ENCODE measurements around the gene RPL6.
A peak's percentile ranks its signal among the peaks of the same experiment; 100 is the strongest.
"Not testable (repeated sequence)": the region's sequence is repeated elsewhere in the genome, so short reads cannot be mapped to it uniquely, and the experiment has no call there.

Gene RPL6

GRCh38 chr12:112419297-112420133 is 10.1 kb upstream of the RPL6 start:
- peak overlapping the region; percentile 93 for H3K4me3 ChIP-seq (ENCODE audit: low read length)
- no peak for DNase-seq (ENCODE audit: low read depth)

GRCh38 chr12:112418608-112419296 is 9.3 kb upstream of the RPL6 start, which contains the start of gene PTPN11:
PTPN11 (plus strand) TSS chr12:112418947; CDS start chr12:112419112, 165 bp downstream.
- no peak for DNase-seq (ENCODE audit: low read depth)
- peak; percentile 47 for TF ChIP-seq CTCF (conservative IDR thresholded peaks at IDR 0.05; ENCODE audit: low read depth, low read length)
- H3K4me3 ChIP-seq (ENCODE audit: low read length) = peak within 1 kb of the TSS; percentile 93

More at GRCh38 chr12:112419297-112420133, 10.1 kb upstream of the RPL6 start:
- no peak for TF ChIP-seq CTCF (conservative IDR thresholded peaks at IDR 0.05; ENCODE audit: low read depth, low read length)

- no peak for DNase-seq (ENCODE audit: low read depth)
- TF ChIP-seq CTCF (conservative IDR thresholded peaks at IDR 0.05; ENCODE audit: low read depth, low read length) = no peak
- peak overlapping the region; percentile 93 for H3K4me3 ChIP-seq (ENCODE audit: low read length)
These were observed 8.8 kb upstream of the RPL6 start for GRCh38 chr12:112418273-112418607.

GRCh38 chr12:112415457-112415856 is 6.1 kb upstream of the RPL6 start:
- not testable (repeated sequence) for DNase-seq (ENCODE audit: low read depth); H3K4me3 ChIP-seq (ENCODE audit: low read length)

GRCh38 chr12:112413855-112414625 is 4.6 kb upstream of the RPL6 start:
- DNase-seq (ENCODE audit: low read depth) = no peak
- TF ChIP-seq CTCF (conservative IDR thresholded peaks at IDR 0.05; ENCODE audit: low read depth, low read length) = no peak
- no peak overlapping the region for H3K4me3 ChIP-seq (ENCODE audit: low read length)

- no peak overlapping the region for H3K4me3 ChIP-seq (ENCODE audit: low read length)
- no peak for TF ChIP-seq CTCF (conservative IDR thresholded peaks at IDR 0.05; ENCODE audit: low read depth, low read length)
- DNase-seq (ENCODE audit: low read depth) = no peak
These were observed 470 bp upstream of the RPL6 start for GRCh38 chr12:112409906-112410244.

- H3K4me3 ChIP-seq (ENCODE audit: low read length) = peak overlapping the region; percentile 99
- DNase-seq (ENCODE audit: low read depth) = no peak
- no peak for TF ChIP-seq CTCF (conservative IDR thresholded peaks at IDR 0.05; ENCODE audit: low read depth, low read length)
These were observed 784 bp downstream of the RPL6 start for GRCh38 chr12:112408621-112409020.

- not testable (repeated sequence) for DNase-seq (ENCODE audit: low read depth)
- H3K4me3 ChIP-seq (ENCODE audit: low read length) = peak overlapping the region; percentile 99
These were observed 1.7 kb downstream of the RPL6 start for GRCh38 chr12:112407683-112408082.

Measured in retinal pigment epithelial cell (primary cell).